Measurements from ENCODE around the gene C11orf87. TPM values are rescaled to one million over a fixed set of nuclear protein-coding genes. Genes with fewer than 3 reads are reported as not detected.

C11orf87 gene
- total RNA-seq, 4 donors from 2014 or later, result not detected

- no peaks in the 10 kb centered on the region for H3K9me3 ChIP-seq
- no peaks in the 10 kb centered on the region for H3K27me3 ChIP-seq
- TF ChIP-seq EP300 (IDR thresholded peaks at IDR 0.05), result no peak
- TF ChIP-seq, protein P1, sequence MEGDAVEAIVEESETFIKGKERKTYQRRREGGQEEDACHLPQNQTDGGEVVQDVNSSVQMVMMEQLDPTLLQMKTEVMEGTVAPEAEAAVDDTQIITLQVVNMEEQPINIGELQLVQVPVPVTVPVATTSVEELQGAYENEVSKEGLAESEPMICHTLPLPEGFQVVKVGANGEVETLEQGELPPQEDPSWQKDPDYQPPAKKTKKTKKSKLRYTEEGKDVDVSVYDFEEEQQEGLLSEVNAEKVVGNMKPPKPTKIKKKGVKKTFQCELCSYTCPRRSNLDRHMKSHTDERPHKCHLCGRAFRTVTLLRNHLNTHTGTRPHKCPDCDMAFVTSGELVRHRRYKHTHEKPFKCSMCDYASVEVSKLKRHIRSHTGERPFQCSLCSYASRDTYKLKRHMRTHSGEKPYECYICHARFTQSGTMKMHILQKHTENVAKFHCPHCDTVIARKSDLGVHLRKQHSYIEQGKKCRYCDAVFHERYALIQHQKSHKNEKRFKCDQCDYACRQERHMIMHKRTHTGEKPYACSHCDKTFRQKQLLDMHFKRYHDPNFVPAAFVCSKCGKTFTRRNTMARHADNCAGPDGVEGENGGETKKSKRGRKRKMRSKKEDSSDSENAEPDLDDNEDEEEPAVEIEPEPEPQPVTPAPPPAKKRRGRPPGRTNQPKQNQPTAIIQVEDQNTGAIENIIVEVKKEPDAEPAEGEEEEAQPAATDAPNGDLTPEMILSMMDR (IDR thresholded peaks at IDR 0.05), result no peak
- TF ChIP-seq POLR2AphosphoS5 (IDR thresholded peaks at IDR 0.05), result no peak
- TF ChIP-seq POLR2A (IDR thresholded peaks at IDR 0.05; ENCODE audit: low read depth), result no peak
- no peak for DNase-seq (ENCODE audit: extremely low spot score)
- no peak overlapping the region for H3K4me3 ChIP-seq
- 55% methylated on average over 3 of the region's 3 CpGs for WGBS
- intact Hi-C loops (cut with DNase I), result no loop called here
- no peak overlapping the region for H3K27ac ChIP-seq (replicated peaks in 1 of 4)
- H3K4me1 ChIP-seq, result no peaks in the 10 kb centered on the region
- no peaks in the 10 kb centered on the region for H3K36me3 ChIP-seq
Observed at GRCh38 chr11:109401545-109401944, 20.4 kb upstream of the C11orf87 start.

- TF ChIP-seq EP300 (IDR thresholded peaks at IDR 0.05), result no peak
- no peak for TF ChIP-seq POLR2A (IDR thresholded peaks at IDR 0.05; ENCODE audit: low read depth)
- no peak for TF ChIP-seq POLR2AphosphoS5 (IDR thresholded peaks at IDR 0.05)
- TF ChIP-seq, protein P1 (IDR thresholded peaks at IDR 0.05), result no peak
- no peak for DNase-seq (ENCODE audit: extremely low spot score)
- Histone ChIP-seq H3K27ac (replicated peaks in 1 of 4) (no peak overlapping the region), H3K4me1 (no peaks in the 10 kb centered on the region), H3K36me3 (no peaks in the 10 kb centered on the region), H3K27me3 (no peaks in the 10 kb centered on the region), H3K4me3 (no peak overlapping the region), H3K9me3 (no peaks in the 10 kb centered on the region)
- intact Hi-C loops (cut with DNase I), result no loop called here
Observed at GRCh38 chr11:109405671-109406070, 16.3 kb upstream of the C11orf87 start.

GRCh38 chr11:109416601-109417000 lies 5.4 kb upstream of the C11orf87 start:
- Histone ChIP-seq H3K27me3 (peaks cover 0 to 20% (median 3%) of the 10 kb centered on the region in 4 donors), H3K27ac (replicated peaks in 1 of 4) (no peak overlapping the region), H3K9me3 (no peaks in the 10 kb centered on the region), H3K4me1 (no peaks in the 10 kb centered on the region), H3K36me3 (no peaks in the 10 kb centered on the region), H3K4me3 (no peak overlapping the region)
- DNase-seq (ENCODE audit: extremely low spot score), result no peak
- intact Hi-C loops (cut with DNase I), result no loop called here
- TF ChIP-seq, protein P1 (IDR thresholded peaks at IDR 0.05), result no peak
- TF ChIP-seq EP300 (IDR thresholded peaks at IDR 0.05), result no peak
- TF ChIP-seq POLR2AphosphoS5 (IDR thresholded peaks at IDR 0.05), result no peak
- no peak for TF ChIP-seq POLR2A (IDR thresholded peaks at IDR 0.05; ENCODE audit: low read depth)
- 59% methylated on average over 2 of the region's 2 CpGs for WGBS

DNA sequence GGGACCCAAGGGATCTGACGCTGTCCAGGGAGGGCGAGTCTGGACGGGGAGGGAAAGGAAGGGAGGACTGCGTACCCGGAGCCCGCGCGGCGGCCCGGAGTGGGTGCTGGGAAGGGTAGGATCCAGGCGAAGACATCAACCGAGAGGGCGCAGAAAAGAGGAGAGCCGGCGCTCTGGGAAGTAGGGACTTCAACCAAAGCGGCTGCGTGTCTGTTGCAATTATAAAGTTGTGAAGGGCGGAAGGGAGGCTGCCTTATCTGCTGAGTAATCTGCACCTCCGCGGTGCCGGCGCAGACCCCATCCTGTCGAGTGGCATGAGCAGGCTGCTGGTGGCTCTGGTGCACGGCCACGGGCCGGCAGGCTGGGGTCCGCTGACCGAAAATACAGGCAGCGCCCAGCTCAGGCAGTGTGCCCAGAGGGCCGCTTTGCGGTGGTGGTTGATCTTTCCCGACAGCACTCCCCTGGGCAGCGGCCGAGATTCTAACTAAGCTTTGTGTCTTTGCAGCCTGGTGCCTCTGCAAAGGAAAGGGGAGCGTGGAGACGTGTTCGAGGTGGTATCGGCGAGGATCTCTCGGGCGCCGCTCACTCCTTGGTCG lies 978 bp downstream of the C11orf87 start:
- H3K4me3 ChIP-seq, result peak overlapping the region; percentile 30 to 49 (median 40)

More for the DNA sequence above, 978 bp downstream of the C11orf87 start:
- DNase-seq (ENCODE audit: extremely low spot score), result no peak
- H3K4me1 ChIP-seq, result peaks cover 17 to 32% (median 25%) of the 10 kb centered on the region in 4 donors
- H3K9me3 ChIP-seq, result no peaks in the 10 kb centered on the region
- intact Hi-C loops (cut with DNase I), result no loop called here
- peaks cover 0 to 66% (median 30%) of the 10 kb centered on the region in 4 donors for H3K27me3 ChIP-seq
- 3% methylated on average over 33 of the region's 43 CpGs for WGBS
- no peak overlapping the region for H3K27ac ChIP-seq (replicated peaks in 1 of 4)
- H3K36me3 ChIP-seq, result no peaks in the 10 kb centered on the region
- TF ChIP-seq POLR2A (IDR thresholded peaks at IDR 0.05; ENCODE audit: low read depth) (no peak), EP300 (IDR thresholded peaks at IDR 0.05) (no peak), POLR2AphosphoS5 (IDR thresholded peaks at IDR 0.05) (no peak)
- TF ChIP-seq, protein P1 (IDR thresholded peaks at IDR 0.05), result no peak

Measured in esophagus muscularis mucosa (tissue), 4 donors.